Right lung (tissue), 5 donors: ENCODE data around the gene OR1E2. TPM values are rescaled to one million over a fixed set of nuclear protein-coding genes. Genes with fewer than 3 reads are reported as not detected.
"Not testable (repeated sequence)": the region's sequence is repeated elsewhere in the genome, so short reads cannot be mapped to it uniquely, and the experiment has no call there.

Experiments used
- DNase-seq, 2 donors: peaks; one replicate each; pipeline ENCODE4 v3.0.0-alpha.2; 2013
- polyA plus RNA-seq, 5 donors: library from polyadenylated mRNA; unstranded; fragments of 120-200 nt; gene quantifications; one replicate each; pipeline versions ENCODE4 v1.2.1 to v1.2.3, GENCODE V29; 2013; ENCODE audit warnings: inconsistent platforms in 1 of 5, low replicate concordance in 1 of 5; ENCODE audit not compliant: insufficient read length in 5 of 5, insufficient read depth in 1 of 5

OR1E2 gene
- polyA plus RNA-seq, 5 donors, result 0.18 TPM; not detected in 4

DNA sequence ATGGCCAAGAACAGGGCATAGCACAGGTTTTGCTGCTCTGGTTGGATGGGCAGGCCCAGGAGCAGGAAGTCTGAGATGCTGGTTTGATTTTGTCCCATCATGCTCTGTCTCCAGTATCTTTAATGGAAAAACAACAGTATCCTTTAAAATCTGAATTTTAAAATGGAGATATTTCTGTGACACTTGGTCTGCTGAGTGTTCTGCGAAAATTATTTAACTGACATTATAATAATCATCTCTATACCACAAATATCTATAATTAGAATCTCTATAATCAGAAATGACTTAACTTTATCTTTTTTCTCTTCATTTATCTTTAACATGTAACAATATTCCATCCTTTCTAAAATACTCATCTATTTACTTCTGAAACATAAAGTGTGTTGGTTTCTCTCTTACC lies 35.3 kb downstream of the OR1E2 start, which contains the start of gene OR1E1:
Gene OR1E1, minus strand, starts transcription at position 101 of the 400 bp plus-strand sequence. Its CDS starts 0 bp downstream, at position 101.
- DNase-seq, result no peak

GRCh38 chr17:3397801-3398200 lies 35.8 kb downstream of the OR1E2 start:
- DNase-seq, result not testable (repeated sequence)

- DNase-seq, result no peak
Measured at GRCh38 chr17:3389791-3390190, 43.9 kb downstream of the OR1E2 start.

DNA sequence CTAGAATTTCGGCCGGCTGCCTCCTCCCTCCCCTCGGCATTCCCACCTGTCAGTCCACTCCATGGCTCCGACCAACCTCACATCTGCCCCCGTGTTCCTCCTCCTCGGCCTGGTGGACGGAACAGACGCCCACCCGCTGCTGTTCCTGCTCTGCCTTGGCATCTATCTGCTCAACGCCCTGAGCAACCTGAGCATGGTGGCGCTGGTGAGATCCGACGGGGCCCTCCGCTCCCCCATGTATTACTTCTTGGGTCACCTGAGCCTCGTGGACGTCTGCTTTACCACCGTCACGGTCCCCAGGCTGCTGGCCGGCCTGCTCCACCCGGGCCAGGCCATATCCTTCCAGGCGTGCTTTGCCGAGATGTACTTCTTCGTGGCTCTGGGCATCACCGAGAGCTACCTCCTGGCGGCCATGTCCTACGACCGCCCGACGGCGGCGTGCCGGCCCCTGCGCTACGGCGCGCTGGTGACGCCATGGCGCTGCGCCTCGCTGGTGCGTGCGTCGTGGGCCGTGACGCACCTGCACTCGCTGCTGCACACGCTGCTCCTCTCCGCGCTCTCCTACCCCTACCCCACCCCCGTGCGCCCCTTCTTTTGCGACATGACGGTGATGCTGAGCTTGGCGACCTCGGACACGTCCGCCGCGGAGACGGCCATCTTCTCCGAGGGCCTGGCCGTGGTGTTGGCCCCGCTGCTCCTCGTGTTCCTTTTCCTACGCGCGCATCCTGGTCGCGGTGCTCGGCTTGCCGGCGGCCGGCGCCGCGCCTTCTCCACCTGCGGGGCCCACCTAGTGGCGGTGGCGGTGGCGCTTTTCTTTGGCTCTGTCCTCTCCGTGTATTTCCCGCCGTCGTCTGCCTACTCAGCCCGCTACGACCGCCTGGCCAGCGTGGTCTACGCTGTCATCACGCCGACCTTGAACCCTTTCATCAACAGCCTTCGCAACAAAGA lies 47.5 kb downstream of the OR1E2 start, which contains the start of gene OR3A2:
Gene OR3A2, minus strand, starts transcription at position 440 of the 948 bp plus-strand sequence.
- no peak for DNase-seq

Other genes with a start within 250 kb of the OR1E2 start
- not detected for gene OR1A2, start 236.3 kb downstream of the OR1E2 start, polyA plus RNA-seq
- gene OR1A1, start 226.2 kb downstream of the OR1E2 start, polyA plus RNA-seq, result under 1 TPM in 3 of 5 donors, not detected in 2; 0.07 to 0.12 (median 0.09) TPM
- gene OR3A1, start 135.5 kb downstream of the OR1E2 start, polyA plus RNA-seq, result under 1 TPM in 1 of 5 donors, not detected in 4; 0.09 TPM
- under 1 TPM in 4 of 5 donors, not detected in 1; 0.16 to 0.85 (median 0.35) TPM for gene OR3A2, start 47.5 kb downstream of the OR1E2 start, polyA plus RNA-seq
- gene OR1E1, start 35.4 kb downstream of the OR1E2 start, polyA plus RNA-seq, result under 1 TPM in 1 of 5 donors, not detected in 4; 0.10 TPM
- gene OR3A3, start 22.5 kb downstream of the OR1E2 start, polyA plus RNA-seq, result under 1 TPM in 3 of 5 donors, not detected in 2; 0.06 to 0.15 (median 0.13) TPM
- 1 to 10 TPM in 1 of 5 donors, under 1 TPM in 1, not detected in 3; 0.43 to 1.1 TPM for gene SPATA22, start 38.0 kb upstream of the OR1E2 start, polyA plus RNA-seq
- 10 to 100 TPM; 23.7 to 73.8 (median 65.8) TPM for gene ASPA, start 42.2 kb upstream of the OR1E2 start, polyA plus RNA-seq
- gene TRPV3, start 124.0 kb upstream of the OR1E2 start, polyA plus RNA-seq, result 1 to 10 TPM; 1.3 to 4.0 (median 2.2) TPM
- 10 to 100 TPM in 2 of 5 donors, 1 to 10 TPM in 3; 7.6 to 10.7 (median 9.8) TPM for gene TRPV1, start 175.6 kb upstream of the OR1E2 start, polyA plus RNA-seq
- 10 to 100 TPM; 11.4 to 14.7 (median 13.3) TPM for gene SHPK, start 202.4 kb upstream of the OR1E2 start, polyA plus RNA-seq
- 10 to 100 TPM; 10.1 to 13.8 (median 12.1) TPM for gene CTNS, start 202.9 kb upstream of the OR1E2 start, polyA plus RNA-seq
- gene TAX1BP3, start 234.7 kb upstream of the OR1E2 start, polyA plus RNA-seq, result 100 to 1,000 TPM in 1 of 5 donors, 10 to 100 TPM in 4; 61.0 to 110 (median 67.3) TPM
- gene EMC6, start 235.0 kb upstream of the OR1E2 start, polyA plus RNA-seq, result 10 to 100 TPM; 17.8 to 30.8 (median 20.5) TPM